Effector memory CD4-positive, alpha-beta T cell (primary cell): ENCODE data around the gene SLX9.
A peak's percentile ranks its signal among the peaks of the same experiment; 100 is the strongest.

Source experiments
- DNase-seq, 3 donors: peaks; one replicate each; pipeline ENCODE4 v3.0.0-alpha.2; 2020
- H3K27ac ChIP-seq: 2 replicates; pipeline ENCODE4 v1.7.0; 2013; ENCODE audit warnings: mild to moderate bottlenecking, low read length, moderate library complexity; ENCODE audit not compliant: insufficient read depth, poor library complexity, severe bottlenecking
- H3K27me3 ChIP-seq: replicated peaks from 2 replicates; pipeline ENCODE4 v1.7.0; 2013; ENCODE audit warnings: mild to moderate bottlenecking, low read length; ENCODE audit not compliant: insufficient read depth, control insufficient read depth, poor library complexity, severe bottlenecking
- H3K36me3 ChIP-seq: 2 replicates; pipeline ENCODE4 v1.7.0; 2013; ENCODE audit warnings: mild to moderate bottlenecking, low read length, moderate library complexity; ENCODE audit not compliant: control insufficient read depth, insufficient read depth
- H3K4me1 ChIP-seq: 2 replicates; pipeline ENCODE4 v1.7.0; 2013; ENCODE audit warnings: low read length, mild to moderate bottlenecking; ENCODE audit not compliant: control insufficient read depth, insufficient read depth, poor library complexity, severe bottlenecking
- H3K4me3 ChIP-seq: 2 replicates; pipeline ENCODE4 v1.7.0; 2013; ENCODE audit warnings: low read length, low read depth, mild to moderate bottlenecking; ENCODE audit not compliant: insufficient read depth, poor library complexity, severe bottlenecking
- H3K9me3 ChIP-seq: 2 replicates; pipeline ENCODE4 v1.7.0; 2013; ENCODE audit warnings: mild to moderate bottlenecking, low read length, moderate library complexity; ENCODE audit not compliant: control insufficient read depth

The SLX9 gene

DNA sequence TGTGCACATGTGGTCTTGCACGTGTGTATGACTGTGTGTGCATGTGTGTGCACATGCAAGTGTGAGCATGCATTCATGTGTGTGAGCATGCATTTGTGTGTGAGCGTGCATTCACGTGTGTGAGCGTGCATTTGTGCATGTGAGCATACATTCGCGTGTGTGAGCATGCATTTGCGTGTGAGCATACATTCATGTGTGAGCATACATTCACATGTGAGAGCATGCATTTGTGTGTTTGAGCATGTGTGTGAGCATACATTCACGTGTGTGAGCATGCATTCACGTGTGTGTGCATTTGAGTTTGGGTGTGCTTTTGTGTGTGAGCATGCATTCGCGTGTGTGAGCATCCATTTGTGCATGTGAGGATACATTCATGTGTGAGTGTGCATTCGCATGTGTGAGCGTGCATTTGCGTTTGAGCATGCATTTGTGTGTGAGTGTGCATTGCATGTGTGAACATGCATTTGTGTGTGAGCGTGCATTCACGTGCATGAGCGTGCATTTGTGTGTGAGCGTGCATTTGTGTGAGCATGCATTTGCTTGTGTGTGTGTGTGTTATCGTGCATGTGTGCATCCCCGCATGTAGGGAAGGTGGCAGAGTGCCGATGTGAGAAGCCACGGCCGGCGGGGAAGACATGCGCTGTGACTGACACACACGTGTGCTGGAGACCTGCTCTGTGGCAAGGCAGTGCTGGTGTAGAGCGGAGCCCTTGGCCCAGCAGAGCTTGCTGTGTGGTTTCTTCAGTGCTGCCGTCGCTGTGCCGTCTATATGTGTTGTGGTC lies 37.4 kb upstream of the SLX9 start:
- DNase-seq, result no peak
- H3K9me3 ChIP-seq, result no peaks in the 10 kb centered on the region
- H3K27ac ChIP-seq, result no peak overlapping the region
- H3K27me3 ChIP-seq, result no peaks in the 10 kb centered on the region
- H3K4me3 ChIP-seq, result no peak overlapping the region
- H3K36me3 ChIP-seq, result peaks cover 99% of the 10 kb centered on the region
- H3K4me1 ChIP-seq, result no peaks in the 10 kb centered on the region

GRCh38 chr21:44903050-44903685 lies 36.7 kb upstream of the SLX9 start:
- Histone ChIP-seq H3K4me3 (no peak overlapping the region), H3K4me1 (no peaks in the 10 kb centered on the region), H3K36me3 (peaks cover 98% of the 10 kb centered on the region), H3K27ac (no peak overlapping the region), H3K27me3 (no peaks in the 10 kb centered on the region), H3K9me3 (no peaks in the 10 kb centered on the region)
- no peak for DNase-seq

- Histone ChIP-seq H3K27me3 (no peaks in the 10 kb centered on the region), H3K4me1 (no peaks in the 10 kb centered on the region), H3K36me3 (peaks cover 93% of the 10 kb centered on the region), H3K27ac (no peak overlapping the region), H3K9me3 (no peaks in the 10 kb centered on the region), H3K4me3 (no peak overlapping the region)
- no peak for DNase-seq
Observed at GRCh38 chr21:44903689-44904088, 36.1 kb upstream of the SLX9 start.

DNA sequence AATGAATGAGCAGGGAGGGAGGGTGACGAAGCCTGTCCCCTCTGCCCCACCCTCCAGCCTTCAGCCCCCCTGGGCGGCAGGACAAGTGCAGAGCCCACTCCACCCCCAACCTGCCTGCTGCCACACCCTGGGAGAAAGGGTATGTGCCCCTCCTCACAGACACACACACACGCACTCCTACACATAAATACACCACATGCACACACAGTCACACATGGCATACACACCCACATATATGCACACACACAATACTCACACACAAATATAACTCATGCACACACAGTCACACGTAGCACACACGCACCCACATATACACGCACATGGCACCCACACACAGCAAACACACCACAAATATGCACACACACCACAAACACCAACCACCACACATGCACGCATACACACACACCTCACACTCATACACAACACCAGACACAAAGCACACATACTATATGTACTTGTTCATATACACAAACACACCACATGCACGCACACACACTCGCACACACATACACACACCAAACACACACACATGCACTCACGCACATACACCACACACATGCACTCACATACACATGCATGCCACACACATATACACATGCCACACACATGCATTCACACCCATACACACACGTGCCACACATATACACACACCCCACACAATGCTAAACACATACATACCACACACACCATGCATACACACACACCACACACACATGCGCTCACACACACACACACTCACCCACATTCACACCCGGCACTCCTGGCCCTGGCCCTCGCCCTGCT lies 35.5 kb upstream of the SLX9 start:
- peaks cover 86% of the 10 kb centered on the region for H3K36me3 ChIP-seq
- H3K27ac ChIP-seq, result no peak overlapping the region
- H3K9me3 ChIP-seq, result no peaks in the 10 kb centered on the region
- no peak for DNase-seq
- H3K27me3 ChIP-seq, result no peaks in the 10 kb centered on the region
- no peaks in the 10 kb centered on the region for H3K4me1 ChIP-seq
- no peak overlapping the region for H3K4me3 ChIP-seq

- Histone ChIP-seq H3K27ac (no peak overlapping the region), H3K4me1 (peaks cover 3% of the 10 kb centered on the region), H3K9me3 (no peaks in the 10 kb centered on the region), H3K27me3 (no peaks in the 10 kb centered on the region), H3K36me3 (peaks cover 79% of the 10 kb centered on the region), H3K4me3 (no peak overlapping the region)
- DNase-seq, result no peak
Observed at GRCh38 chr21:44905016-44905727, 34.7 kb upstream of the SLX9 start.

GRCh38 chr21:44905728-44906090 lies 34.1 kb upstream of the SLX9 start:
- Histone ChIP-seq H3K4me3 (no peak overlapping the region), H3K9me3 (no peaks in the 10 kb centered on the region), H3K27ac (no peak overlapping the region), H3K27me3 (no peaks in the 10 kb centered on the region), H3K4me1 (peaks cover 8% of the 10 kb centered on the region), H3K36me3 (peaks cover 77% of the 10 kb centered on the region)
- no peak for DNase-seq

DNA sequence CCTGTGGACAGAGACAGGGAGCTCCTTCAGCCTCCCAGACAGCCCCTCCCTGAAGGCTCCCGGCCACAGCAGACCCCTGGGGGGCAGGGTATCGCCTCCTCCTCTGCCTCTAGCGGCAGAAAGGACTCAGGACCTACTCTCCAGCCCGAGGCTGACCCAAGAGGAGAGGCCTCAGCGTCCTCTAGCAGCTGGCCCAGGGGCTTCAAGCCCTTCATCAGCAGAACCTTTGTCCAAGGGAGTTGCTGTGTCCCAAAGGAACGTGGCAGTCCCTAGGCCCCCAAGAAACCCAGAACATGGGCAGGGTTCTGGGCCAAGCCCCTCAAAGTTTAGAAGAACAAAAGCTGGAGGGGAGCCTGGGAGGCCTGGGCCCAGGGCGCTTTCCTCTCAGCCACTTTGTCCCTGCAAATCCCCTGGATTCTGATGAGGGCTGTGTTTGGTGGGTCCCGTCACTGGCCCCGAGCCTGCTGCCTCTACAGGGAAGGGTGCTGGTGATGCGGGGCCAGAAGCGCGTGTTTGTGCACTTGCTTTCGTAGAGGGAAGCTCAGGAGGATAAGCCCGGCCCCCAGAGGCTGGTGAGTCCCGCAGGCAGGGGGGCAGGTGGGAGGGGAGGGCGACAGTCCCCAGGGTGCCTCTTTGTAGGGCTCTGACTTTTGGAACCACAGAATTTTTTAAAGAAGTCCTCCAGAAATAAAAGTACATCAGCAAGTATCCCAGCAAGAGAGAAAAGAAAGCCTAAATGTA lies 32.4 kb upstream of the SLX9 start:
- H3K27me3 ChIP-seq, result no peaks in the 10 kb centered on the region
- no peak overlapping the region for H3K4me3 ChIP-seq
- H3K36me3 ChIP-seq, result peaks cover 60% of the 10 kb centered on the region
- peak overlapping the region; percentile 29 for H3K27ac ChIP-seq
- peaks cover 25% of the 10 kb centered on the region for H3K4me1 ChIP-seq
- no peaks in the 10 kb centered on the region for H3K9me3 ChIP-seq
- no peak for DNase-seq

DNA sequence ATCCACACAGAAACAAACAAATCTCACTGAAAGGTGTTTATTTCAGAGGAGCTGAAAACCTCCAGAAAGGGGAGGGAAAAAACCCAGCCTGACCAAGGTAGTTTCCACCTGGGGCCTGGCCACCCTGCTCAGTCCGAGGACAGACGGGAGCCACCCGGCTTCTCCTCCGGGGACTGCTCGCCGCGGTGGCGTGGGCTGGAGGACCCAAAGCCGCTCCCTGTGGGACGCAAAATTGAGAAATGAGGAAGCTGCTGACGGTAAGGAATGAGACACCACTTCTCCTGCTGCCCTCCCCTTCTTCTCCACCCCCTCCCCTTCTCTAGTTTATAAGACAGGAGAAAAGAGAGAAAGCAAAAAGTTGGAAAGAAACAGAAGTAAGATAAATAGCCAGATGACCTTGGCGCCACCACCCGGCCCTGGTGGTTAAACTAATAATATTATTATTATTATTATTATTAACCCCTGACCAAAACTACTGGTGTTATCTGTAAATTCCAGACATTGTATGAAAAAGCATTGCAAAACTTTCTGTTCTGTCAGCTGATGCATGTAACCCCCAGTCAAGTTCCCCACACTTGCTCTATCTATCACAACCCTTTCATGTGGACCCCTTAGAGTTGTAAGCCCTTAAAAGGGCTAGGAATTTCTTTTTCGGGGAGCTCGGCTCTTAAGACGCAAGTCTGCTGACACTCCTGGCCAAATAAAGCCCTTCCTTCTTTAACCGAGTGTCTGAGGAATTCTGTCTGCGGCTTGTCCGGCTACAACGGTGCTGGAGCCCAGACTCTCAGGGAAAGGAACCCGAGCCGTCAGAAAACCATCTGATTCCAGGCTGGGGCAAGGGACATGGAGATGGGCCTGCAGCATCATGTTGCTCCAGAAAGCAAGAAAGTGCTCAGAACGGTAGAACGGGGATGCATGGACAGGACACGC lies 31.6 kb upstream of the SLX9 start:
- H3K27me3 ChIP-seq, result no peaks in the 10 kb centered on the region
- H3K9me3 ChIP-seq, result no peaks in the 10 kb centered on the region
- no peak overlapping the region for H3K27ac ChIP-seq
- no peak for DNase-seq
- peaks cover 52% of the 10 kb centered on the region for H3K36me3 ChIP-seq
- no peak overlapping the region for H3K4me3 ChIP-seq
- peaks cover 32% of the 10 kb centered on the region for H3K4me1 ChIP-seq
